ENCODE measurements around the gene POMT2.

GRCh38 chr14:77225254-77225653, 95.4 kb downstream of the POMT2 start:
- TF ChIP-seq POLR2AphosphoS5 (IDR thresholded peaks at IDR 0.05; ENCODE audit: low read depth, low read length) (no peak), REST (IDR thresholded peaks at IDR 0.05; ENCODE audit: insufficient read depth in 1 of 2, low read depth in 2 of 2, low read length in 2 of 2) (no peak), SIN3A (IDR thresholded peaks at IDR 0.05; ENCODE audit: borderline replicate concordance, insufficient read depth, low read length) (no peak), TAF1 (IDR thresholded peaks at IDR 0.05; ENCODE audit: borderline replicate concordance, insufficient read depth, low read length) (no peak)

Measured in PFSK-1 (cell line).